Kidney capillary endothelial cell (primary cell): ENCODE measurements around the gene KPNA2.
"Not testable (repeated sequence)": the region's sequence is repeated elsewhere in the genome, so short reads cannot be mapped to it uniquely, and the experiment has no call there.

Experiments
- DNase-seq: peaks from one replicate; pipeline ENCODE4 v3.0.0-alpha.2; 2018; ENCODE audit warnings: low spot score

KPNA2 gene

GRCh38 chr17:68035523-68036303, at the start of gene KPNA2:
TSS of gene KPNA2 (plus strand) at chr17:68035735. CDS start at chr17:68037133, 1,398 bp downstream.
- DNase-seq, result peak; percentile 93

- no peak for DNase-seq
These were observed 44.6 kb upstream of the KPNA2 start for GRCh38 chr17:67990909-67991308.

GRCh38 chr17:67992548-67993152, 42.9 kb upstream of the KPNA2 start:
- no peak for DNase-seq

- DNase-seq, result peak; percentile 76
These were observed 42.2 kb upstream of the KPNA2 start for GRCh38 chr17:67993153-67993997.

GRCh38 chr17:67993998-67994361, 41.6 kb upstream of the KPNA2 start:
- DNase-seq, result peak; percentile 9

GRCh38 chr17:67994817-67995569, 40.5 kb upstream of the KPNA2 start:
- DNase-seq, result peak; percentile 10

- DNase-seq, result peak; percentile 6
These were observed 39.8 kb upstream of the KPNA2 start for GRCh38 chr17:67995570-67996263.

GRCh38 chr17:67996301-67997171, 39.0 kb upstream of the KPNA2 start, which contains the start of gene C17orf58:
TSS of gene C17orf58 (minus strand) at chr17:67996469. CDS start at chr17:67996198, 271 bp downstream.
- not testable (repeated sequence) for DNase-seq

GRCh38 chr17:67998466-67998865, 37.1 kb upstream of the KPNA2 start:
- DNase-seq, result no peak

- DNase-seq, result no peak
These were observed 36.1 kb upstream of the KPNA2 start for GRCh38 chr17:67999291-67999911.

- no peak for DNase-seq
These were observed 31.3 kb upstream of the KPNA2 start for GRCh38 chr17:68004201-68004600.

GRCh38 chr17:68006797-68007196, 28.7 kb upstream of the KPNA2 start:
- no peak for DNase-seq

- DNase-seq, result peak; percentile 16
These were observed 24.3 kb upstream of the KPNA2 start for GRCh38 chr17:68011199-68011665.

GRCh38 chr17:68013385-68013784, 22.1 kb upstream of the KPNA2 start:
- DNase-seq, result no peak

GRCh38 chr17:68015081-68015723, 20.3 kb upstream of the KPNA2 start:
- no peak for DNase-seq

GRCh38 chr17:68016838-68017237, 18.7 kb upstream of the KPNA2 start:
- no peak for DNase-seq

- not testable (repeated sequence) for DNase-seq
These were observed 17.0 kb upstream of the KPNA2 start for GRCh38 chr17:68018493-68018892.

GRCh38 chr17:68019336-68019674, 16.2 kb upstream of the KPNA2 start:
- no peak for DNase-seq
